ENCODE measurements around the gene CBARP.
"Not testable (repeated sequence)": the region's sequence is repeated elsewhere in the genome, so short reads cannot be mapped to it uniquely, and the experiment has no call there.

CBARP gene

DNA sequence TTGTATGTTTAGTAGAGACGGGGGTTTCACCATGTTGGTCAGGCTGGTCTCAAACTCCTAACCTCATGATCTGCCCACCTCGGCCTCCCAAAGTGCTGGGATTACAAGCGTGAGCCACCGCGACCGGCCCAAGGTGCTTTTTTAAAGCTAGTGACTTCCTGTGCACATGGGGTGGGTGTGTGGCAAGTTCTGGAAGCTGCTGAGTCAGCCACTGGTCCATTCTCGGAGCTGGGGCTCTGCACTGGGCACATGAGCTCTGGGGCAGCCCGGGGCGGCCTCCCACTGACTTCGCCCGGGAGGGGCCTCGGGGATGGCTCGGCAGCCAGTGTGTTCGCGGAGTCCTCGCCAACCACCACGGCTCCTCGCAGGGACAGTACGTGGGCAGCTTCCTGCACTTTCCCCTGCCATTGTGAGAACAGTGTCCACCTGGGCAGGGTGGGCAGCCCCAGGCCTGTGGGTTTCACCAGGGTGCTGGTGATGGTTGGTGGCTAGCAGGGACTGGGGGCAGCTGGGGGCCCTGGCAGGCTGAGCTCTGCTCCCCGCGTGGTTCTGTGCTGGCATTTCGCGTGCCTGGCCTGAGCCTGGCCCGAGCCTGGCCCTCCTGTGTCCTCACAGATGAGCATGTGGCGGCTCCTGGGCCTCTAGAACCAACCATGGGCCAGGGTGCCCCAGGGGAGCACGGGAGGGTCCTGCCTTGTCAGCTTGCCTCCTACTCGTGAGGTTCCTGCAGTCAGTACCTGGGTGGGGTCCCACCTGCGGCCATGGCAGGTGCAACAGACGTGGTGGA lies 12.2 kb downstream of the CBARP start:
- no peak for DNase-seq

GRCh38 chr19:1224847-1225246 lies 13.0 kb downstream of the CBARP start:
- DNase-seq, result no peak

GRCh38 chr19:1224047-1224825 lies 13.6 kb downstream of the CBARP start:
- DNase-seq, result no peak

DNA sequence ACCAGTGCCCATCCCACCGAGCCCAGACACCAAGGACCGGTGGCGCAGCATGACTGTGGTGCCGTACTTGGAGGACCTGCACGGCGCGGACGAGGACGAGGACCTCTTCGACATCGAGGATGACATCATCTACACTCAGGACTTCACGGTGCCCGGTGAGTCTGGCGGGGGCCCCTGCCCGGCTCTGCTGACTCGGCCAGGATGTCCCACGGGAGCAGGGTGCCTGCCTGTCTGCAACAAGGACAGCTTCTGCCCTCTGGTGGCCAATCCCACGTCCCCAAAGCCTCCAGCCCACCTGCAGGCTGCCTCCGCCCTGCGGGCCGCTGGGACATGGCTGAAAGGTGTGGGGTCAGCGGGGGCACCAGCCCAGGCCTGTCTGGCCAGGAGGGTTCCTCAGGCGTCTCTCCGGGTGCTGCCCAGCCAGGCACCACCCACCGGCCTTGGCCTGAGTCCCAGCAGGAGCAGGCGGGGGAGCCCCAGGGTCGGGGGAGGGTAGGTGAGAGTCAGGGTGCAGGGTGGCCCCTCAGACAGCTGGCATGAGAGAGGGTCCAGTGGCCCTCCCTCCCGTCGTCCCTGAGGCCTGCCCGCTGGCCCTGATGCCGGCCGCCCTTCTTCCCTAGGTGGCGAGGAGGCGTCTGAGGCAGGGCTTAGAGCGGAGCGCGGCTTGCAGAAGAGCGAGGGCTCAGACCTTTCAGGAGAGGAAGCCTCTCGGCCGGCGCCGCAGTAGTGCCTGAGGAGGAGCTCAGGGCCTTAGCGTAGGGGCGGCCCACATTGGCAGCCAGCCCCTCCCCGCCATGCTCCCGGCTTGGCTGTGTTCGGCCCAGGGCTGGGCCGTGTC lies 14.6 kb downstream of the CBARP start:
- no peak for DNase-seq

GRCh38 chr19:1222394-1222793 lies 15.4 kb downstream of the CBARP start:
- no peak for DNase-seq

- no peak for DNase-seq
Observed at GRCh38 chr19:1221904-1222255, 15.9 kb downstream of the CBARP start.

GRCh38 chr19:1220976-1221903 lies 16.6 kb downstream of the CBARP start:
- no peak for DNase-seq

- DNase-seq, result no peak
Observed at GRCh38 chr19:1220477-1220930, 17.3 kb downstream of the CBARP start.

- DNase-seq, result no peak
Observed at GRCh38 chr19:1219786-1220476, 17.9 kb downstream of the CBARP start.

DNA sequence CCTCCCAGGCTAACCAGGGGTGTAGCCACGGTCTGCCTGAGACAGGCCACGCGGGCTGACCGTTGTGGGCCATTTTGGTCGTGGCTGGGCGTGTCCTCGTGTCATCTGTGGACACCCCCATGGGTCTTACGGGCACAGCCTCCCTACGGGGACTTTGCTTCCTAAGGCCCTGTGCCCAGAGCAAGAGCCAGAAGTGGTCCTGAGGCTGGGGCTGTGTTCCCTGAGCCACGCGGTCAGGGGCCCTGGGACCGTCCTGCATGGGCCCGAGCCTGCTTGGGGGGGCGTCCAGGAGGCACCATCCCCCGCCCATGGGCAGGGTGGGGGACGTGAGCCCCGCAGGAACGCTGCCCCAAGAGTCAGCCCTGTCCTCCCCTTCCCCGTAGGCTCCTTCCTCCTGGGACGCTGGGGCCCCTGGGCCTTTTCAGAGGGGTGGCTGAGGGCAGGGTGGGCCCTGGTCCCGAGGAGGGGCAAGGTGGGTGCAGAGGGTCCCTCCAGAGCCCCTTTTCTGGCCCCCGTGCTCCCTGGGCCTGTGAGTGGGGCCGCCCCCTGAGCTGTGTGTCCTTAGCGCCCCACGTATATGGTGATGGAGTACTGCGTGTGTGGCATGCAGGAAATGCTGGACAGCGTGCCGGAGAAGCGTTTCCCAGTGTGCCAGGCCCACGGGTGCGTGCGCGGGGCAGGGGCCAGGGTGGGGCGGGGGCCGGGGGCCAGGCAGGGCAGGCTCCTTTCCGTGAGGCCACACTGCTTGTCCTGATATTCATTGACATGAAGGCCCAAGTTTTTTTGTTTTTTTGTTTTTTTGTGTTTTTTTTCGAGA lies 18.8 kb downstream of the CBARP start:
- no peak for DNase-seq

DNA sequence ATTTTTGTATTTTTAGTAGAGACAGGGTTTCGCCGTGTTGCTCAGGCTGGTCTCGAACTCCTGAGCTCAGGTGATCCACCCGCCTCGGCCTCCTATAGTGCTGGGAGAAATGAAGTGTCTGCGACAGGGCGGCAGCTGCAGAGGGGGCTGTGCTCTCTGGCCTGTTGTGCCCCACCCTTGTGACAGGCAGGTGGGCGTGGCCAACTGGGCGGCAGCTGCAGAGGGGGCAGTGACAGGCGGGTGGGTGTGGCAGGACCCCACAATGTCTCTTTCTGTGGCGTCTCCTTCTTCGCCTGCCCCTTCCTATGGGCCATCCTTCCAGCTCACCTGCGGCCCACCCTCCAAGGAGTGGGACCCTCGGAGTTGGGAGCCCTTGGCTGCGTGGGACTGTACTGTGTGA lies 20.4 kb downstream of the CBARP start:
- no peak for DNase-seq

- no peak for DNase-seq
Observed at GRCh38 chr19:1216756-1217155, 21.0 kb downstream of the CBARP start.

DNA sequence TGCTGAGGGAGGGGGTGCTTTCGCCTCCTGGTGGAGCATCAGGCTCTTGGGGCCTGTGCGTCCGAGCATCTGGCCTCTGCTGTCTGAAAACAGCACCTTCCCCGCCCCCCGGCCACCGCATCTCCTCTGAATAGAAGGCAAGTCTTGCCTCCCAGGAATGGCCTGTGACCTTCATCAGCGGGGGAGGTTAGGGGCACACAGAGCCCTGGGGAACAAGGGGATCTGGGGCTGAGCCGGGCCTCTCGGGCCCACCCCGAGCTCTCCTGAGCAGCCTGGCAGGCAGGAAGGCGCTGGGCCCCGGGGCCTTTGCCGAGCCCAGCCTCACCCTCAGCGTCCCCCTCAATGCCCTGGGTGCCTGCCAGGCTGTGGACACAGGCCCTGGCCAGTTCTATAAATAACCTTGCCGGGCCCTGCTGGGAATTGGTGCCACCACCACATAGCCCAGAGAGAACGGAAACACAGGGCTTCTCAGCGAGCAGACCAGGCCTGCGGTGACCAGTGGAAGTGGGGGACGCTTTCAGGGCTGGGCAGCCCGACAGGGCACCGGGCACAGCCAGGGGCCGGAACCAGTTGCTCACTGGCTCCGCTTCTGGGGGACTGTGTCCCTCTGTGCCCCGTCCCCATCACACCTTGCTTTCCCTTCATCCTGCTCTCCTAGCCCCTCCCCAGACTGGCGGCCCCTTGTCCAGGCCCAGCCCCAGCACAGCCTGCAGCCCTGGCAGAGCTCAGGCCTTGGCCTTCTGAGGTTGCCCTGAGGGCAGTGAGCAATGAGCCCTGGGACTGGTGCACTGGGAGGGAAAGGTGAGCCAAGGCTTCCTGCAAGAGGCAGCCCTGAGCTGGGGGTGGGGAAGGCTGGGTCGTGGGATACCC lies 22.7 kb downstream of the CBARP start:
- DNase-seq, result no peak

GRCh38 chr19:1214299-1214861 lies 23.4 kb downstream of the CBARP start:
- DNase-seq, result no peak

DNA sequence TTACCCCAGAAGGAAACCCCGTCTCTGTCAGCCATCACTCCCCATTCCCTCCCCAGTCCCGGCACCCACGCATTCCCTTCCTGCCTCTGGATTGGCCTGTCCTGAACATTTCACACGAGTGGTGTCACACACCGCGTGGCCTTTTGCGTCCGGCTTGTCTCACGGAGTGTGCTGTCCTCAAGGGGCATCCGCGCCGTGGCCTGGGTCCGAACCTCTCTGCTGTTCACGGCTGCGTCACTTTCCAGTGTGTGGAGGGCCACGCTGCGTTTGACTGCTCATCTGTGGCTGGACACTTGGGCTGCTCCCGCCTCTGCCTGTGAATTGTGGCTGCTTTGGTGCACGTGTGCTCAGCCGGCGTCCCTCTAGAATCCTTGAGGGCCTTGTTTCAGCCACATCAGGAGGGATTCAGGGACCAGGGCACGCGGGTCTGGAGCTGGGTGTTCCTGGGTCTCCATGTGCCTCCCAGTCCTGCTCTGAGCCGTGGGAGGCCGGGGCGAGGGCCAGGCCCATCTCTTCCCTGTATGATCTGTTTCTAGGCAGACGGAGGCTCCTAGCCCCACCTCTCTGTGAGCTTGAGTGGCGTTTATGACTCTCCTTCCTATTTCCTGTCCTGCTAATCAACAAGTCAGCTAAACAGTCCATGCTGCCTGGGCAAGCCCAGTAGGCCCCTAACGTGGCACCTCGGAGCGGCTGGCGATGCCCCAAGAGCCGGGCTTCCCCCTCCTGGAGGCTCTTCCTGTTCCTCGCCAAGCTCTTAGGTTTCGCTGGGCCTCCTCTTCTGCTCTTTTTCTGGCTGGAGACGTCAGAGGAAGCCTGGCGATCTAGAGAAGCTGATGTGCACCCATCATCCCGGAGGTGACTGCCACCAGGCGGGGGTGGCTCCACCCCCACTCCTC lies 24.2 kb downstream of the CBARP start:
- no peak for DNase-seq

GRCh38 chr19:1211494-1212234 lies 26.1 kb downstream of the CBARP start:
- DNase-seq, result no peak

- DNase-seq, result no peak
Observed at GRCh38 chr19:1210227-1210538, 27.6 kb downstream of the CBARP start.

DNA sequence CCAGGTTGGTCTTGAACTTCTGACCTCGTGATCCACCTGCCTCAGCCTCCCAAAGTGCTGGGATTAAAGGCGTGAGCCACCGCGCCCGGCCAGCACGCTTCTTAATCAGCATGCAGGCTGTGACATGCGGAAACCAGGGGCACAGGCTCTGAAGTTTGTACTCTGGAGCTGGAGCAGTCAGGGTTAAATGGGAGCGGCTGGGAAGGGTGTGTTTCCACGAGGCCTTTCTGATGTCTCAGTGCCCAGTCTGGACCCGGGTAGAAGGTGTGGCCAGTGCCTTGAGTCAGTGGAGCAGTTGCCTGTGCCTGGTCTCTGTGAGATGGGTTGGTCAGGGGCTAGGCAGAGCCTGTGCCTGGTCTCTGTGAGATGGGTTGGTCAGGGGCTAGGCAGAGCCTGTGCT lies 29.0 kb downstream of the CBARP start:
- not testable (repeated sequence) for DNase-seq
